NCI-H2107 treated with DMSO at 0.1 percent for 48 hours (cell line): Measurements from ENCODE around the gene TCIRG1.
A peak's percentile ranks its signal among the peaks of the same experiment; 100 is the strongest.
"Not testable (repeated sequence)": the region's sequence is repeated elsewhere in the genome, so short reads cannot be mapped to it uniquely, and the experiment has no call there.

Source experiments
- DNase-seq: peaks from one replicate; lab custom pipeline; 2025; ENCODE audit not compliant: unreplicated experiment; lab: John Stamatoyannopoulos, UW

TCIRG1 gene

GRCh38 chr11:68082481-68082880, 43.7 kb downstream of the TCIRG1 start:
- no peak for DNase-seq

DNA sequence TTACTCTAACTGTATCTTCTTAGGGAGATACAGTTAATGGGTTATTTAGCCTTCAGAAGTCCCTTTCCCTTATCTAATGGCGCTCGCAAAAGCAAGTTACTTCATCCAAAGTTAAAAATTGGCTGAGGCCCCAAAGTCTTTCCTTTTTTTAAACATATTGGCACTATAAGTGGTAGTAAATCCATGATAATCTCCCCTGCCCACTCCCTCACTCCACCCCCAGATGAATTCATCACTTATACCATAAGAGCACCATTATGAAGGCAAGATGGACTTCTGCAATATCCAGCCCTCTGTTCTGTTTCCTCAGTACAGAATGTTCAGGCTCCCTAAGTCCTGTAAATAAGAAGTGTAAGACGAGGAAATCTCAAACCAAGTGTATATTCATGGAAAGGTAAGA, 44.7 kb downstream of the TCIRG1 start:
- DNase-seq: no peak

GRCh38 chr11:68089679-68090078, 50.9 kb downstream of the TCIRG1 start:
- DNase-seq: no peak

DNA sequence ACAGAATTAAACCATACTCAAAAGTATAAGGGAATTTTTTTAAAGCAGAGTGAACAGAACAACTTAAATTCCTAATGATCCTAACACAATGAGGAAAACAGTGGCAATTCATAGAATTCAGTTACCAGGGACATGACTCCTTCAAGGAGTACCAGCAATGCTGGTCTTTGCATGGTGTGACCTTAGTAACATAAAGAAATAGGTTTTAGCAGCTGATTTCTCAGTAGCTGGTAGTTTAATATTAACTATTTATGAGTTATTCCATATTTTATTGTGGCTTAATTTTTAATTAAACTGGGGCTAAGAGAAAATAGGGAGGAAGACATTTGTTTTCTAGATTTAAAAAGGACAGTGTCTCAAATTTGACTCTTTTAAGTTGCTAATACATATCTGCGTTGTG, 51.5 kb downstream of the TCIRG1 start:
- DNase-seq: no peak

DNA sequence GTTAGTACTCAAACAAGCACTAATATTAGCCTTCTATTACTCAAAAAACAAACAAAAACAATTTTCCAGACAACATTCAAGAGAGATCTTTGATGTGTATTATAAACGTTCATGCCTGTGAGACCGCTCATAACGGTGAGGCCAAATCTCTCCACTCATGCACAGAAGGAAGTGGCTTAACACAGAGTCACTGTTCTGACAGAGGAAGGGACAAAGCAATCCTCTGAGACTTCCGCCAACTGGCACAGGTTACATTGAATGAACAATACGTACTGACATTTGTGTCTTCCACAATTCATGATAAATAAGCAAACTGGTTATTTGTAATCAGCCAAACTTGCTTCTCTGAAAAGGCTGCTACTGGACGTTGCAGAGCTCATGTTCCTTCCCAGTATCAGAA, 51.9 kb downstream of the TCIRG1 start:
- DNase-seq: no peak

DNA sequence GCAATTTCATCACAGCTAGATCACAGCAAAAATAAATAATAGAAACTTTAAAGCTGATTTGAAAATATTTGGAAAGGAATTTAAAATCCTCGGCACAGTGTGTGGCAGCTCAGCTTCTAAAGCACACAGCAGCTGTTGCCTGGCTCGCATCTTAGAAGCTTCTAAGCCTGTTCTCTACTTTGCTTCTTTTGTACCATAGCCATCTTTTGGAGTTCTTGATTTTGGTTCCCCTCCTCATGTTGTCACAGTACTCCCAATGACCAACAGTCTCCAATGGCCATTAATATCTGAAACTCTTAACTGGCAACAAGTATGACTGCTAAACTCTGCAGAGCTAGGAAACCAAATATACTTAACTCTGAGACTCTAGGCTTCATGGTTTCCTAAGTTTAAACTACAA, 53.6 kb downstream of the TCIRG1 start:
- no peak for DNase-seq

DNA sequence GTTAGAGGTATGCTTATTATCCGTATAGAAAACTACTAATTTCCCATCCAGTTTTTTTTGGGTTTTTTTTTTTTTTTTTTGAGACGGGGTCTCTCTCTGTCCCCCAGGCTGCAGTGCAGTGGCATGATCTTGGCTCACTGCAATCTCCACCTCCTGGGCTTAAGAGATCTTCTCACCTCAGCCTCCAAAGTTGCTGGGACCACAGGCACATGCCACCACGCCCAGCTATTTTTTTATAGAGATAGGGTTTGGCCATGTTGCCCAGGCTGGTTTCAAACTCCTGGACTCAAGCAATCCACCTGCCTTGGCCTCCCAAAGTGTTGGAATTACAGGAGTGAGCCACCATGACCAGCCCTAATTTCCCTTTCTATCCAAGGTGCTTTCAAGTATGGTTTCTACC, 54.1 kb downstream of the TCIRG1 start:
- DNase-seq: not testable (repeated sequence)

GRCh38 chr11:68093565-68093964, 54.7 kb downstream of the TCIRG1 start:
- DNase-seq: no peak

DNA sequence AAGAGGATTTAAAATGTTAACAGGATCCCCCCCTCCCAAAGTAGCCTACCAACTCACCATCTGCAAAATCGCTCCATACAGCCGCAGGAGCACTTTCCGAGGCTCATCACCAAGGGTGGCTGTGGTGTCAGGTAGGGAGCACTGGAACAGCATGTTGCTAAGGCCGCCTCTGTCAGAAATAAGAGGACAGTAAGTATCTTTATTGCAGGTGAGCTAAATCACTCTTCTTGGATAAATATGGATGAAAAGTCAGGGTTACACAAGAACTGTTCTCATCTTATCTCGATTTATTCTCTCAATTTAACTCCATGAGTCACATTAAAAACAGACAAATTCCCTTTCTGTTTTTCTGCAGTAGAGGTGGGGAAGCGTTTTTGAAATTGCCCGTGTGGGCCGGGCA, 58.1 kb downstream of the TCIRG1 start:
- DNase-seq: no peak

DNA sequence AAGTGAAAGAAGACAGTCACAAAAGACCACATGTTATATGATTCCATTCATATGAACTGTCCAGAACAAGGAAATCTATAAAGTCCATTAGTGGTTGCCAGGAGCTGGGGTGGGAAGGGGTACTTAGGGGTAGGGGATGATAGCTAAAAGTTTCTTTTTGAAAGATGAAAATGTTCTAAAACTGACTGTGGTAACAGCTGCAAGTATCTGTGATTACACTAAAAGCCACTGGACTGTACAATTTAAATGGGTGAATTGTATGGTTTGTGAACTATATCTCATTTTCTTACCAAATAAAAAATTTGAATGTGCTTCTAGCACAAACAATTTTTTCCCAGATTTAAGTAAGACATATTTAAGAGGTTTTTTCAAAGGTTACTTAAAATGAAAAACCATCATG, 60.2 kb downstream of the TCIRG1 start:
- no peak for DNase-seq

GRCh38 chr11:68099474-68100405, 60.9 kb downstream of the TCIRG1 start:
- peak; percentile 67 for DNase-seq
